Endothelial cell of umbilical vein (primary cell): ENCODE data around the gene FLACC1. TPM values are rescaled to one million over a fixed set of nuclear protein-coding genes. Genes with fewer than 3 reads are reported as not detected.

ENCODE experiments used
- BruUV-seq: library from RNA; stranded (reverse); fragments of 400-500 nt; replicated peaks from 2 replicates; lab custom pipeline; 2021; lab: Mats Ljungman, UMichigan
- CTCF ChIA-PET: fragments of 300-600, 350-600 bp; sonication (Branson Sonifier 250); formaldehyde crosslinking; loops from one replicate; lab custom pipeline; 2021; ENCODE audit warnings: antibody characterized with exemption, inconsistent platforms; lab: Charles Lee
- POLR2A ChIA-PET: fragments of 300-600, 350-600 bp; sonication (Branson Sonifier 250); formaldehyde crosslinking; loops from one replicate; lab custom pipeline; 2021; ENCODE audit warnings: antibody characterized with exemption, inconsistent platforms; lab: Charles Lee
- DNase-seq: peaks from one replicate; pipeline ENCODE4 v3.0.0-alpha.2; 2011; ENCODE audit warnings: low read depth, low spot score
- FAIRE-seq: peaks from 2 replicates; lab custom pipeline; 2011; peaks lifted over from hg19 to GRCh38; lab: Jason Lieb, UNC
- H2AFZ ChIP-seq: 2 replicates; pipeline ENCODE4 v1.6.0; 2012; ENCODE audit warnings: low read depth, low read length, control low read depth, inconsistent platforms
- H3K27ac ChIP-seq: 2 replicates; pipeline ENCODE4 v1.5.1; 2011; ENCODE audit warnings: low read depth, mild to moderate bottlenecking, control low read depth, low read length, moderate library complexity; ENCODE audit not compliant: insufficient read depth
- H3K27me3 ChIP-seq, 2 experiments: 2 replicates each; pipeline versions ENCODE4 v1.6.0 to v1.6.1; 2011; ENCODE audit warnings: low read length in 2 of 2, mixed read lengths in 1 of 2; ENCODE audit not compliant: control insufficient read depth in 2 of 2, insufficient read depth in 2 of 2
- H3K36me3 ChIP-seq, 2 experiments: 2 replicates in 1 of 2; 3 replicates in 1 of 2; pipeline ENCODE4 v1.5.1; 2011; ENCODE audit warnings: low read length in 2 of 2, mild to moderate bottlenecking in 1 of 2, moderate library complexity in 1 of 2; ENCODE audit not compliant: control insufficient read depth in 2 of 2, insufficient read depth in 2 of 2; ENCODE audit errors: extremely low read depth in 1 of 2
- H3K4me1 ChIP-seq: 3 replicates; pipeline ENCODE4 v1.5.1; 2011; ENCODE audit warnings: mild to moderate bottlenecking, low read length; ENCODE audit not compliant: control insufficient read depth, insufficient read depth; ENCODE audit errors: extremely low read depth
- H3K4me2 ChIP-seq: 2 replicates; pipeline ENCODE4 v1.6.1; 2011; ENCODE audit warnings: low read length, control low read depth, mixed read lengths; ENCODE audit not compliant: insufficient read depth
- H3K4me3 ChIP-seq, 3 experiments: fragments of 200-600 bp in 1 of 3; sonication (generic), shearing (Covaris generic) in 1 of 3; replicated peaks in 1 of 3; 2 replicates each; pipeline ENCODE4 v1.5.1; 2011 to 2016; ENCODE audit warnings: control low read depth in 3 of 3, low read length in 3 of 3, mild to moderate bottlenecking in 2 of 3, inconsistent platforms in 1 of 3, low read depth in 1 of 3, moderate library complexity in 1 of 3; ENCODE audit not compliant: insufficient read depth in 1 of 3
- H3K79me2 ChIP-seq: 2 replicates; pipeline ENCODE4 v1.6.0; 2012; ENCODE audit warnings: low read length, inconsistent platforms; ENCODE audit not compliant: control insufficient read depth, insufficient read depth
- H3K9ac ChIP-seq: replicated peaks from 2 replicates; pipeline ENCODE3; 2011; ENCODE audit warnings: low read length, control low read depth; ENCODE audit not compliant: insufficient read depth; ENCODE audit errors: extremely low read depth
- H3K9me1 ChIP-seq: replicated peaks from 3 replicates; pipeline ENCODE4 v1.6.0; 2011; ENCODE audit warnings: mild to moderate bottlenecking, low read length; ENCODE audit not compliant: control insufficient read depth, insufficient read depth; ENCODE audit errors: extremely low read depth
- H3K9me3 ChIP-seq: replicated peaks from 2 replicates; pipeline ENCODE4 v1.5.1; 2012; ENCODE audit warnings: low read length, inconsistent platforms; ENCODE audit not compliant: control insufficient read depth, insufficient read depth
- H4K20me1 ChIP-seq: replicated peaks from 2 replicates; pipeline ENCODE3; 2011; ENCODE audit warnings: mild to moderate bottlenecking, low read length; ENCODE audit not compliant: control insufficient read depth, insufficient read depth; ENCODE audit errors: extremely low read depth
- CTCF ChIP-seq, 2 donors: IDR thresholded peaks; 1 replicate in 1 of 2; 2 replicates in 1 of 2; pipeline ENCODE4 v1.5.1; 2011; ENCODE audit warnings: low read length in 2 of 2, mild to moderate bottlenecking in 2 of 2, moderate library complexity in 2 of 2, control low read depth in 1 of 2, inconsistent platforms in 1 of 2, low read depth in 1 of 2; ENCODE audit not compliant: insufficient read depth in 1 of 2; ENCODE audit errors: extremely low read depth in 1 of 2
- EZH2 ChIP-seq: IDR thresholded peaks from 2 replicates; pipeline ENCODE4 v1.6.1; 2012; ENCODE audit warnings: borderline replicate concordance, low read depth, mild to moderate bottlenecking, moderate library complexity, low read length, inconsistent platforms; ENCODE audit not compliant: severe bottlenecking
- FOS ChIP-seq: IDR thresholded peaks from 2 replicates; pipeline ENCODE4 v1.6.1; 2011; ENCODE audit warnings: mild to moderate bottlenecking, low read length, moderate library complexity, borderline replicate concordance; ENCODE audit not compliant: insufficient read depth
- JUN ChIP-seq: IDR thresholded peaks from 2 replicates; pipeline ENCODE4 v1.6.1; 2011; ENCODE audit warnings: borderline replicate concordance, low read depth; ENCODE audit not compliant: insufficient read length, insufficient read depth
- POLR2A ChIP-seq: IDR thresholded peaks from 2 replicates; pipeline ENCODE4 v1.6.1; 2012; ENCODE audit warnings: low read depth, mild to moderate bottlenecking, control low read depth, low read length
- POLR2AphosphoS5 ChIP-seq: IDR thresholded peaks from 2 replicates; pipeline ENCODE4 v1.6.1; 2012; ENCODE audit warnings: low read depth, mild to moderate bottlenecking, control low read depth, low read length, moderate library complexity; ENCODE audit not compliant: insufficient read depth
- dilution Hi-C: fragments of 300-500 bp; cut with MboI; formaldehyde crosslinking; loops from one replicate; pipeline ENCODE4 v1.15.0; 2019; ENCODE audit warnings: low sequenced_read_pairs; ENCODE audit not compliant: extremely low pct_ligation_motif_present
- intact Hi-C: fragments of 100-400 bp; cut with micrococcal nuclease; formaldehyde crosslinking; loops from one replicate; pipeline ENCODE4 v1.10.0; 2022
- polyA plus RNA-seq, 4 experiments: library from polyadenylated mRNA; depleted of rRNA in 3 of 4; stranded (reverse) in 3 of 4; unstranded in 1 of 4; fragments of >200 nt; gene quantifications; 2 replicates each; pipeline versions ENCODE4 v1.2.1 to v1.2.3, GENCODE V29; 2011 to 2012; ENCODE audit warnings: missing spikeins in 1 of 4
- total RNA-seq: library from RNA; stranded (reverse); gene quantifications from 2 replicates; pipeline ENCODE4 v1.2.3, GENCODE V29; 2021

Gene FLACC1
- total and polyA plus RNA-seq, 2 donors (not counting 3 experiments of a cell fraction or from before 2014, with no cell fraction given) = 0.11 to 1.4 TPM

GRCh38 chr2:201345625-201346213 is 11.4 kb downstream of the FLACC1 start:
- dilution Hi-C loops = no loop called here
- Histone ChIP-seq H3K4me2 (no peak overlapping the region), H2AFZ (no peak overlapping the region), H3K9ac (no peak overlapping the region), H4K20me1 (no peaks in the 10 kb centered on the region), H3K9me1 (no peaks in the 10 kb centered on the region), H3K4me1 (no peaks in the 10 kb centered on the region), H3K4me3 (no peak overlapping the region), H3K79me2 (no peaks in the 10 kb centered on the region), H3K27ac (no peak overlapping the region), H3K36me3 (no peaks in the 10 kb centered on the region), H3K9me3 (no peaks in the 10 kb centered on the region), H3K27me3 (no peaks in the 10 kb centered on the region)
- no peak for TF ChIP-seq FOS
- TF ChIP-seq EZH2 = no peak
- no peak for TF ChIP-seq CTCF (IDR thresholded peaks at IDR 0.05; ENCODE audit: extremely low read depth in 1 of 2, insufficient read depth in 1 of 2, low read depth in 1 of 2, low read length in 2 of 2)
- no peak for TF ChIP-seq POLR2AphosphoS5
- TF ChIP-seq JUN = no peak
- TF ChIP-seq POLR2A = no peak
- ChIA-PET POLR2A (no interaction called here), CTCF (interaction anchor here (1.4 kb wide), 1 partner anchor 18 kb away, joined by 3 read pairs; no protein-coding TSS in a partner anchor)
- no TSS peak for BruUV-seq
- DNase-seq = no peak
- intact Hi-C loops = no loop called here
- FAIRE-seq = no peak
